LNCAP (cell line): Measurements from ENCODE around the gene CD86.

Experiments
- CTCF ChIP-seq: fragments of 450-650 bp; IDR thresholded peaks from 2 replicates; pipeline ENCODE4 v1.5.1; 2017; ENCODE audit warnings: mild to moderate bottlenecking

Gene CD86

GRCh38 chr3:122146466-122146865 is 91.3 kb downstream of the CD86 start:
- no peak for TF ChIP-seq CTCF

- no peak for TF ChIP-seq CTCF
Observed at GRCh38 chr3:122148941-122149627, 93.9 kb downstream of the CD86 start.

GRCh38 chr3:122151480-122151879 is 96.3 kb downstream of the CD86 start:
- no peak for TF ChIP-seq CTCF

GRCh38 chr3:122167630-122168029 is 112.5 kb downstream of the CD86 start:
- no peak for TF ChIP-seq CTCF

- TF ChIP-seq CTCF, result no peak
Observed at GRCh38 chr3:122168044-122168443, 112.9 kb downstream of the CD86 start.

- TF ChIP-seq CTCF, result no peak
Observed at GRCh38 chr3:122169911-122170310, 114.7 kb downstream of the CD86 start.
